CD4-positive, alpha-beta T cell (primary cell): ENCODE measurements around the gene SUCO. TPM values are rescaled to one million over a fixed set of nuclear protein-coding genes. Genes with fewer than 3 reads are reported as not detected.

ENCODE experiments used
- ATAC-seq: fragments of 200-7000 bp; cut with Tn5 transposase; one replicate; pipeline ENCODE4 v1.10.0; 2022; ENCODE audit warnings: mild to moderate bottlenecking; ENCODE audit not compliant: poor library complexity
- CTCF ChIA-PET: fragments of 350-600 bp; sonication (Branson Sonifier 250); formaldehyde crosslinking; loops from one replicate; lab custom pipeline; 2021; ENCODE audit warnings: antibody characterized with exemption, inconsistent platforms; lab: Charles Lee
- POLR2A ChIA-PET: fragments of 350-600 bp; sonication (Branson Sonifier 250); formaldehyde crosslinking; loops from one replicate; lab custom pipeline; 2021; ENCODE audit warnings: antibody characterized with exemption, inconsistent platforms; lab: Charles Lee
- DNase-seq, 14 experiments: peaks; one replicate each; pipeline ENCODE4 v3.0.0-alpha.2; 2013 to 2020; ENCODE audit warnings: mixed read lengths in 2 of 14
- H3K27ac ChIP-seq, 2 donors: one replicate each; pipeline versions ENCODE4 v1.5.1 to v1.7.0; 2013; ENCODE audit warnings: low read length in 2 of 2, low read depth in 1 of 2, mild to moderate bottlenecking in 1 of 2
- H3K27me3 ChIP-seq, 2 experiments: 1 replicate in 1 of 2; 2 replicates in 1 of 2; pipeline versions ENCODE4 v1.6.1 to v1.7.0; 2013; ENCODE audit warnings: low read length in 2 of 2, control low read depth in 1 of 2, mild to moderate bottlenecking in 1 of 2, moderate library complexity in 1 of 2; ENCODE audit not compliant: insufficient read depth in 2 of 2, control insufficient read depth in 1 of 2
- H3K36me3 ChIP-seq: one replicate; pipeline ENCODE4 v1.6.1; 2013; ENCODE audit warnings: low read length, control low read depth; ENCODE audit not compliant: insufficient read depth
- H3K4me1 ChIP-seq: one replicate; pipeline ENCODE4 v1.6.1; 2013; ENCODE audit warnings: low read length, control low read depth; ENCODE audit not compliant: insufficient read depth
- H3K4me3 ChIP-seq: one replicate; pipeline ENCODE4 v1.5.1; 2013; ENCODE audit warnings: mild to moderate bottlenecking, low read length, moderate library complexity
- H3K9me3 ChIP-seq, 2 experiments: 1 replicate in 1 of 2; 2 replicates in 1 of 2; pipeline versions ENCODE4 v1.6.1 to v1.7.0; 2013; ENCODE audit warnings: low read length in 2 of 2, mild to moderate bottlenecking in 2 of 2, control low read depth in 1 of 2, moderate library complexity in 1 of 2; ENCODE audit not compliant: control insufficient read depth in 1 of 2, insufficient read depth in 1 of 2
- H3K27ac Mint-ChIP-seq: one replicate; pipeline ENCODE4 v1.8.0; 2020; ENCODE audit warnings: mixed read lengths
- H3K27me3 Mint-ChIP-seq: one replicate; pipeline ENCODE4 v1.8.0; 2021; ENCODE audit warnings: mixed read lengths
- H3K36me3 Mint-ChIP-seq: one replicate; pipeline ENCODE4 v1.8.0; 2021; ENCODE audit warnings: low read depth, mixed read lengths
- H3K4me1 Mint-ChIP-seq: one replicate; pipeline ENCODE4 v1.8.0; 2021; ENCODE audit warnings: low read depth, mixed read lengths
- H3K4me3 Mint-ChIP-seq: one replicate; pipeline ENCODE4 v1.8.0; 2020; ENCODE audit warnings: mild to moderate bottlenecking, mixed read lengths
- H3K9me3 Mint-ChIP-seq: one replicate; pipeline ENCODE4 v1.8.0; 2020; ENCODE audit warnings: mixed read lengths
- intact Hi-C, 2 experiments: fragments of 100-400 bp; cut with DNase I in 1 of 2; cut with micrococcal nuclease in 1 of 2; formaldehyde crosslinking; loops; one replicate each; pipeline versions ENCODE4 v1.15.1 to v1.9.0; 2023 to 2025; cut with DNase I, micrococcal nuclease
- total RNA-seq, 174 experiments: library from RNA in 2 of 174; stranded (reverse) in 2 of 174; gene quantifications; one replicate each; pipeline ENCODE4 v1.2.3 and lab custom pipeline; 2021 to 2026
- TF ChIP-seq, protein P1 (sequence below): fragments of 200-600 bp; IDR thresholded peaks from one replicate; pipeline ENCODE4 v1.8.0; 2022; ENCODE audit warnings: antibody characterized with exemption, mild to moderate bottlenecking

Gene SUCO
- total RNA-seq, 2 experiments from 2014 or later: 93.1 to 104 TPM

DNA sequence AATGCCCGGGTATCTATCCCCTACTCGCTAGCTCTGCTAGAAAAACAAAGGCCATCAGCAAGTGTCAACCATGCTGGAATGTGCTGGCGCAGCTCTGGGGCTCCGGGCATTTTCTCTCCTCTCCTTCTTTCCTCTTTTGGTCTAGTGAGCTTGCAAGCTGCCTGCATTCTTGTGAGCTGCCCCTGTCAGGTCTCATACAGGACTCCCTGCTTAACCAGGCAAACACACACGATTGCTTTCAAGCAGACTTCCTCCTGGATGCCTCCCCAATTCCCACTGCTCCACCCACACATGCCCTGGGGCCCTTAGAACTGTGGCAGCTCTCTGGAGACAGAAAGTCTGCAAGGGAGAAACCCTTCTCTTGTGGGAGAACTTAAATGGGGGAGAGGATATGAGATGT lies 35.7 kb upstream of the SUCO start:
- no peaks in the 10 kb centered on the region for H3K9me3 ChIP-seq
- no peaks in the 10 kb centered on the region for H3K27me3 Mint-ChIP-seq
- H3K36me3 ChIP-seq: no peaks in the 10 kb centered on the region
- ATAC-seq (no peak), DNase-seq (no peak)
- no peak overlapping the region for H3K4me3 Mint-ChIP-seq
- TF ChIP-seq, protein P1, sequence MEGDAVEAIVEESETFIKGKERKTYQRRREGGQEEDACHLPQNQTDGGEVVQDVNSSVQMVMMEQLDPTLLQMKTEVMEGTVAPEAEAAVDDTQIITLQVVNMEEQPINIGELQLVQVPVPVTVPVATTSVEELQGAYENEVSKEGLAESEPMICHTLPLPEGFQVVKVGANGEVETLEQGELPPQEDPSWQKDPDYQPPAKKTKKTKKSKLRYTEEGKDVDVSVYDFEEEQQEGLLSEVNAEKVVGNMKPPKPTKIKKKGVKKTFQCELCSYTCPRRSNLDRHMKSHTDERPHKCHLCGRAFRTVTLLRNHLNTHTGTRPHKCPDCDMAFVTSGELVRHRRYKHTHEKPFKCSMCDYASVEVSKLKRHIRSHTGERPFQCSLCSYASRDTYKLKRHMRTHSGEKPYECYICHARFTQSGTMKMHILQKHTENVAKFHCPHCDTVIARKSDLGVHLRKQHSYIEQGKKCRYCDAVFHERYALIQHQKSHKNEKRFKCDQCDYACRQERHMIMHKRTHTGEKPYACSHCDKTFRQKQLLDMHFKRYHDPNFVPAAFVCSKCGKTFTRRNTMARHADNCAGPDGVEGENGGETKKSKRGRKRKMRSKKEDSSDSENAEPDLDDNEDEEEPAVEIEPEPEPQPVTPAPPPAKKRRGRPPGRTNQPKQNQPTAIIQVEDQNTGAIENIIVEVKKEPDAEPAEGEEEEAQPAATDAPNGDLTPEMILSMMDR: no peak
- no peaks in the 10 kb centered on the region for H3K36me3 Mint-ChIP-seq
- intact Hi-C loops: no loop called here
- no peaks in the 10 kb centered on the region for H3K9me3 Mint-ChIP-seq
- ChIA-PET POLR2A (no interaction called here), CTCF (no interaction called here)
- H3K4me1 ChIP-seq: no peaks in the 10 kb centered on the region
- H3K27me3 ChIP-seq: no peaks in the 10 kb centered on the region
- no peak overlapping the region for H3K4me3 ChIP-seq
- H3K27ac Mint-ChIP-seq: no peak overlapping the region
- no peak overlapping the region for H3K27ac ChIP-seq
- no peaks in the 10 kb centered on the region for H3K4me1 Mint-ChIP-seq

DNA sequence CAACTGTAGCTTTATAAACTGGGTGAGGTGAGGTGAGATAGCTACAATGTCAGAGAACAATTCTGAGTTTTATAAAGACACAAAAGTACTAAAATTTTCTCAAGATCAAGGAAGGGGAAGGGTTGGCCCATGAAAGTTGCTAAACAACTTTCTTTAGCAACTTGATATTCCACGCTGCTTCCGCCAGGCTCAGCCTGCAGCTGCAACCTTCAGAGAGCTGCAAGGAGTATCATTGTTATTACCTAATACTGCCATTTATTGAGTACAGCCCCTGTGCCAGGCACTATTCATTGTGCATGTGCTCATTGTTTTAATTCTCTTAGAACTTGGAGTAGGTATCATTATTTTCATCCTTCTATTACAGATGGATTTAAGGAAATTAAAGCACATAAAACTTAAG lies 34.1 kb upstream of the SUCO start:
- POLR2A ChIA-PET: no interaction called here
- Histone ChIP-seq H3K4me3 (no peak overlapping the region), H3K4me1 (no peaks in the 10 kb centered on the region), H3K36me3 (no peaks in the 10 kb centered on the region), H3K9me3 (no peaks in the 10 kb centered on the region), H3K27ac (no peak overlapping the region), H3K27me3 (no peaks in the 10 kb centered on the region)
- intact Hi-C loops: no loop called here
- ATAC-seq (no peak), DNase-seq (no peak)
- Mint-ChIP-seq H3K9me3 (no peaks in the 10 kb centered on the region), H3K27me3 (no peaks in the 10 kb centered on the region), H3K4me3 (no peak overlapping the region), H3K36me3 (no peaks in the 10 kb centered on the region), H3K27ac (no peak overlapping the region), H3K4me1 (no peaks in the 10 kb centered on the region)
- TF ChIP-seq, protein P1: no peak
- CTCF ChIA-PET: no interaction called here

DNA sequence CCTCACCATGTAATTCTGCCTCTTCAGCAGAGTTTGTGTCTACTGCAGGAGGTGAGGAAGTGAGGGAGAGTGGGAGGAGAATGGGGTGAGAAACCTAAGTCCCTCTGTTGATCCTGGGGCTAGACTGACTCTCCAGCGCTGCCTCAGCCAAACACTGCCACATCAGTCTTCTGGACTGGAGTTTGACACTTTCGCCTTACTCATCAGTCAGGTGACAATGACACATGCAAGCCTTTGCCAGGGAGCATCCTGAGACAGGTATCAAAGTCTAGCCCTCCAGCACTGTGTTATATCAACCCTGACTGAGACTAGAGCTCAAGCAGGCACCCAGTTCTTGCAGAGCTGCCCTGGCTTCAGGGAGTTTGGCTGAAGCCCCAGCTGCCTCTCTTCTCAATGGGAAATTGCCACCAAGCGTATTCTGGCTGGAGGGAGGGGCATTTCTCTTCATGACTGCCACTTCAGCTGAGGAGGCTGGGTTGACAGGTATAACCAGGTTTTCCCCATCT lies 33.3 kb upstream of the SUCO start:
- H3K36me3 ChIP-seq: no peaks in the 10 kb centered on the region
- H3K4me3 Mint-ChIP-seq: no peak overlapping the region
- H3K27me3 Mint-ChIP-seq: no peaks in the 10 kb centered on the region
- ATAC-seq: no peak
- DNase-seq: peak in 3 of 14 experiments; percentile 7 to 23 (median 13)
- H3K27ac ChIP-seq: no peak overlapping the region
- TF ChIP-seq, protein P1: no peak
- no peaks in the 10 kb centered on the region for H3K36me3 Mint-ChIP-seq
- H3K27me3 ChIP-seq: no peaks in the 10 kb centered on the region
- ChIA-PET CTCF (no interaction called here), POLR2A (interaction anchor here (0.6 kb wide), 1 partner anchor 75 kb away, joined by 4 read pairs; no protein-coding TSS in a partner anchor)
- intact Hi-C loops: no loop called here
- no peaks in the 10 kb centered on the region for H3K9me3 Mint-ChIP-seq
- no peaks in the 10 kb centered on the region for H3K4me1 ChIP-seq
- no peak overlapping the region for H3K4me3 ChIP-seq
- no peaks in the 10 kb centered on the region for H3K4me1 Mint-ChIP-seq
- no peak overlapping the region for H3K27ac Mint-ChIP-seq
- H3K9me3 ChIP-seq: no peaks in the 10 kb centered on the region
